GM19467 (cell line): ENCODE measurements around the gene DDI2.

ENCODE experiments used
- ATAC-seq: cut with Tn5 transposase; IDR thresholded peaks from one replicate; pipeline ENCODE4 v1.9.1; 2021; ENCODE audit warnings: mild to moderate bottlenecking, moderate library complexity; ENCODE audit not compliant: unreplicated experiment

Gene DDI2

DNA sequence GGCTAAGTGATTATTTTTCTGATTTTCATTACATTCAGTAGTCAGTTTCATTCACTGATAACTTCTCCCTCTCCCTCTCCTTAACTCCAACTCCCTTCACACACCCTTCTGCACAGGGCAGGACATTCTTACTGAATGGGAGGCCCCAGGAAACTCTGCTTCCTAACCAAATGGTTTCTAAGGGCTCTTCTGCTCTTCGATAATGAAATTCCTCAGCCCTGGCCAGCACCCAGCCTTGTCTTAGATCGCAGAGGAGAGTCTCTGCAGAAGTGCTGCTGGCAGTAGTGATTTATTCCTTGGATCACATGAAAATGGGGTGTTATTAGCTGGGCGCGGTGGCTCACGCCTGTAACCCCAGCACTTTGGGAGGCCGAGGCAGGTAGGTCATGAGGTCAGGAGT lies 83.2 kb downstream of the DDI2 start:
- ATAC-seq = no peak

- no peak for ATAC-seq
Measured at GRCh38 chr1:15701784-15702183, 84.5 kb downstream of the DDI2 start.

DNA sequence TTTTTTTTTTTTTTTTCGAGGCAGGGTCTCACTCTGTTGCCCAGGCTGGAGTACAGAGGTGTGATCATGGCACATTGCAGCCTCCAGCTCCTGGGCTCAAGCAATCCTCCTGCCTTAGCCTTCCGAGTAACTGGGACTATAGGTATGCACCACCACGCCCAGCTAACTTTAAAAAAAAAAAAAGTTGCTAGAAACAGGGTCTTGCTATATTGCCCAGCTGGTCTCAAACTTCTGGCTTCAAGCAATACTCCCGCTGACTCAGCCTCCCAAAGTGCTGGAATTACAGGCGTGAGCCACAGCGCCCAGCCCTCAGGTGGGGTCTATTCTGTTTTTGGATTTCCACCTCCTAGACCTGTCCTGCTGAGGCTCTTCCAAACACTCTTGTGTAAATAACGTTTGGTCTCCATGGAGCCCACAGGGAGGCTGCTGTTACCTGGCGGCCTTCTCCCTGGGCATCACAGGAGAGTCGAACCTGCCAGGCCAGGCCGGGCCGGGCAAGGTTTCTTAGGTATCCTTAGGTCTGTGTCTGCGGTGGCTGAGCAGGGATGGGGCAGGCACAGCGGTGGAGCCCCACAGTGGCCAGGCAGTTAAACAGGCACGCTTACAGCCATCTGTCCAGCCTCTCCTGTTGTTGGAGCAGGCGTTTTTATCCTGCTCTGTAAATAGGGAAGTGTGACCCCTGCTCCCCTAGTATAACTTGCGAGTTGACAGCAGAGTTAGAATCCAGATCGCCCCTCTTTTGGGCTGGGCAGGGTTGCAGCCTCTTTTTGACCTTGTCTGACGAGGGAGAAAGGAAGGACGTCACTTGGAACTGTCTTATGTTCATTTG lies 85.7 kb downstream of the DDI2 start:
- no peak for ATAC-seq

GRCh38 chr1:15703562-15703961 lies 86.3 kb downstream of the DDI2 start:
- no peak for ATAC-seq

DNA sequence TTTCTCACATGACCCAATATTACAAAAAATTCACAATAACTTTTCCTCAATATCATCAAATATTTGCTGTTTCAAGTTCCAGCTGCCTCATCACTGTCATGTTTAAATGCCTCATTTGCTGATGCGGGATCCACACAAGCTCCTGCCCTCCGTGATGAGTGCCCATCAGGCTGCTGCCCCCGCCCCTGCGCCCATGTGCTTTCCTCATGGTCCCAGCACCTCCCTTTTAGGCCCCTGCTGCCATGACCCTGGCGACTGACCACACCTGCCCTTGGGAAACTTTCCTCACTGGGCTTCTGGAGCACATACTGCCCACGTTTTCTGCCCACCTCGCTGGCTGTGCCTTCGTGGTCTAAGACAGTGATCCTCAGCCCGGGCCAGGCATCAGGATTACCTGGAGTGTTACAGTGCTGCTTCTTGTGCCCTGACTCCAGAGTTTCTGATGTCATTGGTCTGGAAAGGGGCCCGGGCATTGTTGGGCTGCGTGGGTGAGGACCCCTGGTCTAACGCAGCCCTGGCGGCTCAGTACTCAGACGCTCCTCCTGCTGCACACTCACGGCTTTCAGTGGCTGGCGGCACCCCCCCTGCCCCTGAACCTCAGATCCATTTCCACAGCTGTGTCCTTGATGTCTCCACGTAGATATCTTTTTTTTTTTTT lies 87.4 kb downstream of the DDI2 start:
- ATAC-seq = no peak

DNA sequence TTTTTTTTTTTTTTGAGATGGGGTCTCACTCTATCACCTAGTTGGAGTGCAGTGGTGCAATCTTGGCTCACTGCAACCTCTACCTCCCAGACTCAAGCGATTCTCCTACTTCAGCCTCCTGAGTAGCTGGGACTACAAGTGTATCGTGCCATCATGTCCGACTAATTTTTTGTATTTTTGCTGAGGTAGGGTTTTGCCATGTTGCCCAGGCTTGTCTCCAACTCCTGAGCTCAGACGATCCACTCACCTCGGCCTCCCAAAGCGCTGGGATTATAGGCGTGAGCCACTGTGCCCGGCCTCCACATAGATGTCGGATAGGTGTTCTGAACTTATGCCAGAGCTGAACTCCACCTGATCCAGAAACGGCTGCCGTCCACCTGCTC lies 87.9 kb downstream of the DDI2 start:
- ATAC-seq = no peak

DNA sequence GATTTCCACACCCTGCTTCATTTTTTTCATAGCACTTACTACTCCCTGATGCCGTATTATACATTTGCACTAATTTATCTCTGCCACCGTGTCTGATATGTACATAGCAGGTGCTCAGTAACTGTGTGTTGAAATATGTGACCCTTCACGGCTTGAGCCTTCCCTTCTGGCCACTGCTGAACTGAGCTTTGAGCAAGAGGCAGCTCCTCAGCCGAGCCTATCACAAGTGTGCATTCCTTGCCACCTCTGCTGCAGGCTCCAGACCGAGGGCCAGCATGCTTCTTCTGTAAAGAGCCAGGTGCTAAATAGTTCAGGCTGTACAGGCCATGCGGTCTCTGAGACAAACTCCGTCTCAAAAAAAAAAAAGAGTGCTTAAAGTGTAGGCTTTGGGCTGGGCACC lies 89.5 kb downstream of the DDI2 start:
- no peak for ATAC-seq

GRCh38 chr1:15707239-15707925 lies 90.1 kb downstream of the DDI2 start:
- no peak for ATAC-seq

DNA sequence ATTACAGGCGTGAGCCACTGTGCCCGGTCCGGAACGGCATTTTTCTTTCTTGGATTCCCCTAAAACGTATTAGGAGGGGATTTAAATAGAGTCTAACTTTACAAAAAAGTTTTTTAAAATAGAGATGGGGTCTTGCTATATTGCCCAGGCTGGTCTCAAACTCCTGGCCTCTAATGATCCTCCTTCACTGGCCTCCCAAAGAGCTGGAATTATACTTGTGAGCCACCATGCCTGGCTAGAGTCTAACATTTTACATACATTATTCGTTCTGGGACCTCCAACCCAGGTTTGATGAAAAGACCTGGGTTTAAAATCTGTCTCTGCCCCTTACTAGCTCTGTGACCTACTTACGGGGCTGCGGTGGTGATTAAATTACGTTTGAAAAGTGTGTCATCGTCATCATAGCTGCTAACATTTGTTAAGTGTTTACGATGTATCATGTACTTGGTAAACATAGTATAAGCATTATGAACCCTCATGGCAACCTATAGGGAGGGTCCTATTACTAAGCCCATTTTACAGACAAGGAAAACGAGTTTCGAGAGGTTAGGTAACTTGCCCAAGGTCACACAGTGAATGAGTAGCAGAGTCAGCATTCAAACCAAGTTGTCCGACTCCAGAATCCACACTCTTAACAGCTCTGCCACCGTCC lies 91.4 kb downstream of the DDI2 start:
- no peak for ATAC-seq

DNA sequence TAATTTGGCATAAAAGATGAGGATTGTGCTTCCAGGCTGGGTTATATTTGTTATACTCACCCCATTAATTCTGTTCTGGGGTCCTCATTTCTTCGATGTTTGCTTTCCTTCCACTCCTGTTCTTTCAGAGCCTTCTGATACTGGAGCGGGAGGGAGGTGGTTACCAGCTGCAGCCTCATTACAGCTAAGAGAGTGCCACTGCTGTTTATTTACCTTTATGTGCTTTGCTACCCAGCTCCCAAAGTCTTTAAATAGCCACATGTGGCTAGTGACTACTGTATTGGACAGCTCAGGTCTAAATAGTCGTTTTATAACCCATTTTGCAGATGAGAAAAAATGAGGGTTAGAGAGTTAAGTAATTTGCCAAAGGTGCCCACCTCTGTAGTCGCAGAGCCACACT lies 92.0 kb downstream of the DDI2 start:
- no peak for ATAC-seq

DNA sequence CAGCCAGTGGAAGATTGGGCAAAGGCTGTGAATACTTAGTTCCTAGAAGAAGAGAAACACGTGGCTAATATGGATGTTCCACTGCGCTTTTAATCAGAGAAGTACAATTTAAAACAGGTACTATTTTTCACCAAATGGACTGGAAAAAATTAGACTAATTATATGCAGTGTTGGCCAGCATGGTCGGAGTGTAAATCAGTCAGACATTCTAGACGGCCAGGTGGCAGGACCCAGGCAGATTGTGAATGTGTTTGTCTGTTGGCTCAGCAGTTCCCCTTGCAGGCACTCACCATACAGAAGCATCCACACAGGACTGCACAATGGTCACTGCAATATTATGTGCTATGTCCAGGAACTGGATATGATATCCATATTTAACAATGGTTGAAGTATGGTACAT lies 94.9 kb downstream of the DDI2 start:
- ATAC-seq = no peak

DNA sequence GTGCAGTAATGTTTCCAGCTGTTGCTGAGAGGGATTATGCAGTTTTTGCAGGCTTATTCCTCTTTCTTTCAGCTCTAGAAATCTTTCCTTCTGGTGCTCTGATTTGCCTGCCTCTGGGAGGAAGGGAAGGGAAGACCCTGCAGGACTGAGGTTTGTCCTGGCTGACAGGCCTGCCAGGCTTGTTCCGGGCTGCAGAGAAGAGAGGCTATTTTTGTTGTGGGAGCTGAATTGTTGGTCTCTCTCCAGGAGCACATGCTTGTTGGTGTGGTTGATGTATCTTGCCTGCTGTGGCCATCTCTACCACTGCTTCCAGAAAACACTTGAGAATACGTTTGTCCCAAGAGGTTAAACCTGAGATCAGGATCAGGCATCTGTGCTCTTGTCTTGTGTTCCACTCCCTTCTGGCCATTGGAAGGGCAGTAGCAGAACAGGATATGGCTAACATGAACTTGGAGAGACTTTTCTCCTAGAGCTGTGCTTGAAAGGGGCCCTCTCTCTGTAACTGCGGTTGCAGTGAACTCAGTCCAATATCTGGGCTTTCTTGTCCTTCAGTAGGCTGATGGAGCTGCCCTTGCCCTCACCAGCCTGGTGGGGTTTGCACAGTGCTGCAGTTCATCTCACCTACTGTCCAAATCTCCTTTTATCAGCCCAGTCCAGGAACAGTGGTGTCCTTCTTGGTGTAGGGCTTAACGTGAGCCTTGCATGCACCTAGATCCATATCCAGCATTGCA lies 97.3 kb downstream of the DDI2 start:
- no peak for ATAC-seq

DNA sequence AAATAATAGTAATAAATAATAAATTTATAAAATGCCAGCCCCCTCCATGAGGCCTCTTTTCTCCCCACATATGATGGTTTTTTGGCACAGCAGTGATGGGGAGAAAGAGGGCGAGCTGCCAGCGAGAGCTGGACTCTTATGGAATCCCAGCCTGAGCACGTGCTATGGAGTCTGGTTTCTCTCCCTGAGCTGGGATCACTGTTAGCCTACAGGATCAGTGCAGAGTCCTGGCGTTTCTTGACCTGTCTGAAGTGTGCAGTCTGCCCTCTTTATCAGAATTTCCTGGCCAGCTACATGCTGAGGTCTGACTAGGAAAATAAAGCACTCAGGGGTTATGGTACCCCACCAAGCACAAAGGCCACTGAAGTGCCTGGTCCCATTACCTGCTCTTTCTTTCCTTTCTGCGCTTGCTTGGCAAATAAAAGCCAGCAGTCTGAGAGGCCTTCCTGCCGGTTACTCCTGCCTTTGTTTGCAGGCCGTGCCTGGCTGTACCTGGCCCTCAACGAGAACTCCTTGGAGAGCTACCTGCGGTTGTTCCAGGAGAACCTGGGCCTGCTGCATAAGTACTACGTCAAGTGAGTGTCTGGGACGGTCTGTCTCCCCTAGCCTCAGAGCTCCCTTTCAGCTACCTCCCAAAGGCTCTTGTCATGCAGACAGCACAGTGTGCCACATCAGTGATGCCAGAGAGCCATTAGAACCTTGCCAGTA lies 100.3 kb downstream of the DDI2 start:
- ATAC-seq = no peak

DNA sequence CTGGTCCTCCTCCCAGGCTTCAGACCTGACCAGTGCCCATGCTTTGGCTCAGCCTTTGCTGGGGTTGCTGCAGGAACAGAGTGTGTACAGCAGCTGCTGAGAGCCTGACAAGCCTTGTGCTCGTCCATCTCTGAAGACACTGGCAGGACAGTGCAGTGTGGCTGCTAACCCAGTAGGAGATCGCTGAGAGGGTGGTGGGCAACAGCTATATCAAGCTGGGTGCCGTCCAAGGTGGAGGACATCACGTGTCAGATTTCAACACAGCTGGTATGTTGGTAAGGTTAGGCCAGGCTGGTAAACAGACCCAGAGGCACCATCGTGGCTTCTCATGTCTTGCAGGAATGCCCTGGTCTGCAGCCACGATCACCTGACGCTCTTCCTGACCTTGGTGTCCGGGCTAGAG lies 100.9 kb downstream of the DDI2 start:
- ATAC-seq = no peak
